GM12801 (cell line): Measurements from ENCODE around the gene WWOX.

ENCODE experiments used
- TF ChIP-seq, protein P1 (sequence below): IDR thresholded peaks from one replicate; pipeline ENCODE4 v1.5.1; 2011; ENCODE audit warnings: control low read depth; ENCODE audit not compliant: insufficient read length; ENCODE audit errors: extremely low read depth

WWOX gene

DNA sequence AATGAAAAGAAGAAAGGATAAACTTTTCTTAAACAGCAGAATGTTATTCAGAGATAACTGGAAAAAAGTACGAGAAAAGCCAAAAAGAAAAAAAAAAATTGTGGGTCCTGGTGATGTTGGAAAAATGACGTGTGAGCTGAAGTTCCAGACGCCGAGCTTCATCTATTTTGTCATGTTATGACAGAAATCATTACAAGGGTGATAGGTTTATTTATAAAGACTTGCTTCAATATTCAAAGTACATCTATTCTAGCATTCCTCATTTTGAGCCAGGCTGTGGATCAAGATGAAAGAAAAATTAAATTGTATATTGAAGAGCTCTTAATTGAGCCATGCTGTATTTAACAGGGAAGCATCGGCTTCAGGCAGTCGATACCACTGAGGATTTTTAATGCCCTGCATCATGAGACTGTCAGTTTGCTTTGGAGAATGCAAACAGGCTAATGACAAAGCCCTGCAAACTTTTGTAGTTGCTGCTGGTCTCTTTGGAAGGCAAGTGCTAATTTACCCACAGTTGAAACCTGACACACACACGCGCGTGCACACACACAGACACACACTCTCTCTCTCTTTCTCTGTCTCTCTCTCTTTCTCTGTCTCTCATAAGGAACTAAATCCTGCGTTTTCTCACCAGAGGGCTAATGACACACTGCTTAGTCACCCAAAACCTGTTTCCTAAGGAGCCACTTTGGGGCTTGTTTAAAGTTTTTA is 110.7 kb downstream of the WWOX start:
- TF ChIP-seq, protein P1, sequence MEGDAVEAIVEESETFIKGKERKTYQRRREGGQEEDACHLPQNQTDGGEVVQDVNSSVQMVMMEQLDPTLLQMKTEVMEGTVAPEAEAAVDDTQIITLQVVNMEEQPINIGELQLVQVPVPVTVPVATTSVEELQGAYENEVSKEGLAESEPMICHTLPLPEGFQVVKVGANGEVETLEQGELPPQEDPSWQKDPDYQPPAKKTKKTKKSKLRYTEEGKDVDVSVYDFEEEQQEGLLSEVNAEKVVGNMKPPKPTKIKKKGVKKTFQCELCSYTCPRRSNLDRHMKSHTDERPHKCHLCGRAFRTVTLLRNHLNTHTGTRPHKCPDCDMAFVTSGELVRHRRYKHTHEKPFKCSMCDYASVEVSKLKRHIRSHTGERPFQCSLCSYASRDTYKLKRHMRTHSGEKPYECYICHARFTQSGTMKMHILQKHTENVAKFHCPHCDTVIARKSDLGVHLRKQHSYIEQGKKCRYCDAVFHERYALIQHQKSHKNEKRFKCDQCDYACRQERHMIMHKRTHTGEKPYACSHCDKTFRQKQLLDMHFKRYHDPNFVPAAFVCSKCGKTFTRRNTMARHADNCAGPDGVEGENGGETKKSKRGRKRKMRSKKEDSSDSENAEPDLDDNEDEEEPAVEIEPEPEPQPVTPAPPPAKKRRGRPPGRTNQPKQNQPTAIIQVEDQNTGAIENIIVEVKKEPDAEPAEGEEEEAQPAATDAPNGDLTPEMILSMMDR, result no peak

DNA sequence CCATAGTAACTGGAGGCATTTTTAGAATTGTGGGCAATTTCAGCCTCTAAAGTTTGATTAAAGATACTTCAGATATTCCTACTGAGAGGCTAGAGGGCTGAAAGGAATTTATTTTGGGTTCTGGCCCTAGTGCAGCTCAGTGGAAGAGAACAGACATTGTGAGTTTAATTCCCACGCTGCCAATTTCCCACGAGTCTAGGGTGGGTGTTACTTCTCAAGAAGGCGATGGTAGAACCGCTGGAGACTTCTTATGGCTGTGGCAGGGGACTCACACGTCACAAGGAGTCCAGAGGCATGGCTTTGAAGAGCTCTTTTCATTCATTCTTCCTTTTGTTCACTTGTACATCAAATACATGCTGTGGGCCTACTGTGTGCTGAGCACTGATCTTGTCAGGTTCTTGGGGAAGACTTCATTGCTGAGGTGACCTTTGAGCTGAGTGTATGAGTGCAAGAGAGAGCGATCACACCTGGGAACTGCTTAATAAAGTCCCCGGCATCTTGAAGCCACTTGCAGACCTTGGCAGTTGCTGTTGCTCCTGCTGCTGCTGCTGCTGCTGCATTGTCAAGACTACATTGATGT is 111.7 kb downstream of the WWOX start:
- TF ChIP-seq, protein P1, result no peak

DNA sequence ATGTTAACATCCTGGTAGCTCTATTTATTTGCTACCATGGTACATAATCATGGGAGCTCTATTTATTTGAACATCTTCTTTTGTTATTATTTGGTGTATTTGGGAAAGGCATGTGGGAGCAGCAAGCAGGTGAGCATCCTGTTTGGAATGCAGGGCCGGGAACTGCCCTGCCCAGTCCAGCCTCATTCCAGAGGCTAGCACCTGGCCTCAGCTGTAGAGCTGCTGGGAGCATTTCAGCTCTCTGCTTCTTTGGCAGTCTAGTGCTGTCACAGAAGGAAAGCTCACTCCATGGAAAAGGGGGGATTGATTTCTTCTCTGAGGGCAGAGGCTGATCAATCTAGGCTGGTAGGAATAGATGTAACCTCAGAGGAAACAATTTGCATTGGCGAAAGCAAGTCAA is 112.5 kb downstream of the WWOX start:
- TF ChIP-seq, protein P1, result no peak

DNA sequence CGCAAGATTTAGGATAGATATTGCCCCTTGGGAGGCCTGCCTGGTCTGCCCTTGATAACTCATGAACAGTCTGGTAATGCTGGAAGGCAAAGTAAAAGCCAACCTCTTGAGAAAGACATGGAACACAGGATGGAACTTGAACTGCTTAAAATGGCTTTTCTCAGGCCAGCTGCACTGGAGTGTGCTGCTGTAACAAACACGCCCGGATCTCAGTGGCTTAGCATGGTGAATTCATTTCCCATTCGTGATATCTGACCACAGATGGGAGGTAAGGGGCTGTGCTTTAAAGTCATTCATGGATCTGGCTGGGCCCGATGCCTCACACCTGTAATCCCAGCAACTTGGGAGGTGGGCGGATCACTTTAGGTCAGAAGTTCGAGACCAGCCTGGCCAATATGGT is 113.2 kb downstream of the WWOX start:
- TF ChIP-seq, protein P1, result no peak

DNA sequence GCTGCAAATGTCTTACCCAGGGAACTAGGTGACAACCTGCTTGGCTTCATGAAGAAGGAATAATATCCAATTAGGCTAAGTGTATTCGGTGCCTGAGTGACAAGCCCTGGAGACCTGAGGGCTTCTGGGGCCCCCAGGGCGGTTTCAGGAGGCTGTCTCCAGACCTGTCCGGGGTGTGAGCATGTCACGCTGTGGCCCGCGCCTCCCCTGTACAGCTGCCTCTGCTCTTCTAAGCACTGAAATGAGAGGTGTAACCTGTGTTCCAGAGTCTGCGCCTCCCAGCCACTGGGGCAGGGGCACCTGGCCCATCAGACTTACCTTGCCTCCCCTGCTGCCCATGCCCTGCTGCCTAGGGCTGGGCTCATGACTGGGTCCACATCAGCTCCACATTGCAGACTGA is 114.3 kb downstream of the WWOX start:
- TF ChIP-seq, protein P1, result no peak

DNA sequence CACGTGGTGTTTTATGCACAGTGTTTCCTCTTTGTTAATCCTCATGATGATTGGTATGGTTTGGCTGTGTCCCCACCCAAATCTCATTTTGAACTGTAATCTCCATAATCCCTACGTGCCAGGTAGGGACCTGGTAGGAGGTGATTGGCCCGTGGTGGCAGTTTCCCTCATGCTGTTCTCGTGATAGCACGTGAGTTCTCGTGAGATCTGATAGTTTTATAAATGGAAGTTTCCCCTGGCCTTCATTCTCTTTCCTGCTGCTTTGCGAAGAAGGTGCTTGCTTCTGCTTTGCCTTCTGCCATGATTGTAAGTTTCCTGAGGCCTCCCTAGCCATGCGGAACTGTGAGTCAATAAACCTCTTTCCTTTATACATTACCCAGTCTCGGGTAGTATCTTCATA is 115.8 kb downstream of the WWOX start:
- TF ChIP-seq, protein P1, result no peak

DNA sequence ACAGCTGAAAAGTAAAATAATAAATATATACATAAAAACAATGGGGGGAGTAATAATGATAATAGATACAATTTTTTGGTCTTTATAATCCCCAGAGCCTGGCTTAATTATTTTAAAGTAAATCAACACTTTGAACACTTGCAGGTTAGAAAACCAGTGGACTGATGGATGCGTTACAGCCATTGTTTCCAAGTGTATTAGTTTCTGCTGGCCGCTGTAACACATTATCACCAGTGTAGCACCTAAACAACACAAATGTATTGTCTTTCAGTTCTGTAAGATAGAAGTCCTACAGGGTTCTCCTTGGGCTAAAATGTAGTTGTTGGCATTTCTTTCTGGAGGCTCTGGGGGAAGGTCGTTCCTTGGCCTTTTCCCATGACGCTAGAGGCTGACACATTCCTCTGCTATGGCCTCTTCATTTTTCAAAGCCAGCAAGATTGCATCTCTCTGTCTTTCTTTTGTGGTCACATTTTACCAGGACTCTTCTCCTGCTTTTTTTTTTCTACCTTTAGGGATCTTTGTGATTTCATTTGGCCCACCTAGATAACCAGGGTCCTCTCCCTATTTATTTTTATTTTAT is 116.8 kb downstream of the WWOX start:
- TF ChIP-seq, protein P1, result no peak
